GM19438 (cell line): Measurements from ENCODE around the gene DIRAS1.

Experiments used
- ATAC-seq: cut with Tn5 transposase; IDR thresholded peaks from one replicate; pipeline ENCODE4 v1.9.1; 2021; ENCODE audit warnings: low read depth; ENCODE audit not compliant: unreplicated experiment

Gene DIRAS1

GRCh38 chr19:2720777-2721569 is at the start of gene DIRAS1:
DIRAS1 (minus strand) TSS chr19:2721372; CDS start chr19:2717806, 3,566 bp downstream.
- ATAC-seq, result no peak

- ATAC-seq, result no peak
Observed at GRCh38 chr19:2770055-2771013, 49.2 kb upstream of the DIRAS1 start.

- ATAC-seq, result no peak
Observed at GRCh38 chr19:2769218-2769617, 48.0 kb upstream of the DIRAS1 start.

GRCh38 chr19:2768365-2769132 is 47.4 kb upstream of the DIRAS1 start:
- no peak for ATAC-seq

- no peak for ATAC-seq
Observed at GRCh38 chr19:2767688-2768087, 46.5 kb upstream of the DIRAS1 start.

GRCh38 chr19:2766594-2767372 is 45.6 kb upstream of the DIRAS1 start:
- ATAC-seq, result no peak

- ATAC-seq, result no peak
Observed at GRCh38 chr19:2765376-2765775, 44.2 kb upstream of the DIRAS1 start.

GRCh38 chr19:2764945-2765344 is 43.8 kb upstream of the DIRAS1 start:
- ATAC-seq, result no peak

GRCh38 chr19:2763687-2764086 is 42.5 kb upstream of the DIRAS1 start:
- ATAC-seq, result no peak

- ATAC-seq, result no peak
Observed at GRCh38 chr19:2762783-2763496, 41.8 kb upstream of the DIRAS1 start.

GRCh38 chr19:2761876-2762782 is 41.0 kb upstream of the DIRAS1 start:
- ATAC-seq, result no peak

- no peak for ATAC-seq
Observed at GRCh38 chr19:2761309-2761677, 40.1 kb upstream of the DIRAS1 start.

GRCh38 chr19:2759965-2760364 is 38.8 kb upstream of the DIRAS1 start:
- no peak for ATAC-seq

- no peak for ATAC-seq
Observed at GRCh38 chr19:2759362-2759761, 38.2 kb upstream of the DIRAS1 start.

- ATAC-seq, result no peak
Observed at GRCh38 chr19:2758601-2759313, 37.6 kb upstream of the DIRAS1 start.

- no peak for ATAC-seq
Observed at GRCh38 chr19:2756921-2757881, 36.0 kb upstream of the DIRAS1 start.

- ATAC-seq, result no peak
Observed at GRCh38 chr19:2756477-2756876, 35.3 kb upstream of the DIRAS1 start.
